ENCODE results near the gene TMEM59L. TPM values are rescaled to one million over a fixed set of nuclear protein-coding genes. Genes with fewer than 3 reads are reported as not detected.

TMEM59L gene
- total and polyA plus RNA-seq, 2 donors (not counting 1 experiment from before 2014, with no cell fraction given), result not detected

DNA sequence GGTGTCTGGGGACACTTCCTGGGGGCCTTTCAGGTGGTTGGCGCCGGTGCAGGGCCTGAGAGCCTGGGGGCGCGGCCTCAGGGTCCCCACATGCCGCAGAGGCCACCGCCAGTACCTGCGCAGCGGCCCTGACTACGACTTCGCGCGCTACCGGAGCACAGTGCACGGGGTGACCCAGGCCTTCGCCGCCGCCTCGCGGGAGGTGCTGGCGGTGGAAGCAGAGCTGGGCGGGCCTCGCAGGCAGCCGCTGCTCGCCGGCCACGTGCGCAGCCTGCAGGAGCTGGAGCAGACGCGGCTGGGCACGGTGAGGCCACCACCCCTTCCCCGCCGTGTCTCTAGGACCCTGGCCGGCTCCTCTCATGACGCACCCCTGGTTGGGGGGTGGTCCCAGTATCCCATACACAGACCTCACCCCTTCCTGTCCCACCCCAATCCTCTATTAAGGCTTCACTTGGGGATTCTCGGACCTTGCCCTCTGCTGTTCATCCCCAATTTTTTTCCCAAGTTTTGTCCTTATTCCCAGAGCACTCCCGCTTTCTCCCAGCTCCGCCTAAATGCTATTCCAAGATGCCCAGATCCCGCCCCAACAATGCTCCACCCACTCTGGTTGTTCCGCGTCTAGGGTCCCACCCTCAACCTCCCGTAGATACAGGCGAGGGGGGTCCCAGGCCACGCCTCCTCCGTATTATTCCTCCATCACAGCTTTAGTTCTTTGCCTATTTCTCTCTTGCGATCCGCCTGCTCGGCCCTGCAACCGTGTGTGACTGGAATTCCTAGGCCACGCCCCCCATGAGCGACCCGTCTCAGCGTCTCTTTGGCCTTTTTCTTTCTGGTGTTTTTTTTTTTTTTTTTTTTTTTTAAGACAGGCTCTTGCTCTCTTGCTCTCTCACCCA lies 23.0 kb upstream of the TMEM59L start:
- intact Hi-C loops (cut with micrococcal nuclease), result loop anchor here (1.0 to 5.0 kb wide), 6 partner anchors 32 to 329 kb away; partner anchors contain the start of genes COPE, DDX49, ELL and FKBP8
- CTCF ChIA-PET, result interaction anchor here (0.7 to 3.3 kb wide), 18 partner anchors 9 to 330 kb away, joined by 3 to 32 read pairs (median 4); partner anchors contain the start of genes COPE, DDX49 and UBA52
- ATAC-seq (ENCODE audit: low read depth) (peak; percentile 40), DNase-seq (peak; percentile 81)
- Mint-ChIP-seq H3K27ac (peak overlapping the region; percentile 89), H3K4me1 (peaks cover 32% of the 10 kb centered on the region), H3K27me3 (no peaks in the 10 kb centered on the region), H3K9me3 (ENCODE audit: insufficient read depth) (no peaks in the 10 kb centered on the region), H3K4me3 (peak overlapping the region; percentile 76)
- Histone ChIP-seq H3K9me3 (ENCODE audit: control extremely low read depth in 1 of 3, control insufficient read depth in 2 of 3, insufficient read depth in 1 of 3, low read length in 2 of 3) (no peaks in the 10 kb centered on the region), H4K20me1 (ENCODE audit: control insufficient read depth, insufficient read depth, low read length, poor library complexity, severe bottlenecking) (peaks cover 10% of the 10 kb centered on the region), H3K4me3 (ENCODE audit: control extremely low read depth in 1 of 5, extremely low read depth in 1 of 5, insufficient read depth in 1 of 5, low read depth in 2 of 5, low read length in 4 of 5) (peak overlapping the region; percentile 11 to 92 (median 77)), H3K27me3 (replicated peaks in 1 of 4; ENCODE audit: control extremely low read depth in 1 of 4, control insufficient read depth in 3 of 4, insufficient read depth in 4 of 4, low read length in 3 of 4) (no peaks in the 10 kb centered on the region), H2AFZ (ENCODE audit: insufficient read depth, low read depth, low read length, poor library complexity, severe bottlenecking) (peak overlapping the region; percentile 89), H3K36me3 (replicated peaks in 1 of 2; ENCODE audit: control extremely low read depth in 1 of 2, control insufficient read depth in 1 of 2, extremely low read depth in 1 of 2, insufficient read depth in 2 of 2, low read length in 1 of 2) (peaks cover 0 to 6% of the 10 kb centered on the region in 2 experiments), H3K9ac (ENCODE audit: low read length) (peak overlapping the region; percentile 73), H3K27ac (ENCODE audit: low read length in 2 of 2) (peak overlapping the region; percentile 73 to 82), H3K79me2 (ENCODE audit: control insufficient read depth, insufficient read depth, low read length) (no peaks in the 10 kb centered on the region), H3K4me2 (replicated peaks; ENCODE audit: low read depth, low read length, poor library complexity, severe bottlenecking) (peak overlapping the region; percentile 96), H3K4me1 (ENCODE audit: control insufficient read depth in 2 of 2, insufficient read depth in 2 of 2, low read length in 2 of 2) (peaks cover 20 to 49% of the 10 kb centered on the region in 2 donors)
- POLR2A ChIA-PET, result interaction anchor here (0.6 to 2.0 kb wide), 13 partner anchors 9 to 730 kb away, joined by 3 to 19 read pairs (median 4); partner anchors contain the start of genes COPE, DDX49, ELL and KXD1
- WGBS (ENCODE audit: insufficient coverage), result 15% methylated on average over 46 of the region's 52 CpGs
- TF ChIP-seq EZH2 (IDR thresholded peaks at IDR 0.05; ENCODE audit: borderline replicate concordance, insufficient read depth, low read depth, low read length, poor library complexity, severe bottlenecking), result no peak
- TF ChIP-seq, protein P1, sequence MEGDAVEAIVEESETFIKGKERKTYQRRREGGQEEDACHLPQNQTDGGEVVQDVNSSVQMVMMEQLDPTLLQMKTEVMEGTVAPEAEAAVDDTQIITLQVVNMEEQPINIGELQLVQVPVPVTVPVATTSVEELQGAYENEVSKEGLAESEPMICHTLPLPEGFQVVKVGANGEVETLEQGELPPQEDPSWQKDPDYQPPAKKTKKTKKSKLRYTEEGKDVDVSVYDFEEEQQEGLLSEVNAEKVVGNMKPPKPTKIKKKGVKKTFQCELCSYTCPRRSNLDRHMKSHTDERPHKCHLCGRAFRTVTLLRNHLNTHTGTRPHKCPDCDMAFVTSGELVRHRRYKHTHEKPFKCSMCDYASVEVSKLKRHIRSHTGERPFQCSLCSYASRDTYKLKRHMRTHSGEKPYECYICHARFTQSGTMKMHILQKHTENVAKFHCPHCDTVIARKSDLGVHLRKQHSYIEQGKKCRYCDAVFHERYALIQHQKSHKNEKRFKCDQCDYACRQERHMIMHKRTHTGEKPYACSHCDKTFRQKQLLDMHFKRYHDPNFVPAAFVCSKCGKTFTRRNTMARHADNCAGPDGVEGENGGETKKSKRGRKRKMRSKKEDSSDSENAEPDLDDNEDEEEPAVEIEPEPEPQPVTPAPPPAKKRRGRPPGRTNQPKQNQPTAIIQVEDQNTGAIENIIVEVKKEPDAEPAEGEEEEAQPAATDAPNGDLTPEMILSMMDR (IDR thresholded peaks at IDR 0.05), result no peak
